K562 (cell line): ENCODE measurements around the gene RAP1GAP2. TPM values are rescaled to one million over a fixed set of nuclear protein-coding genes. Genes with fewer than 3 reads are reported as not detected.

Source experiments
- ATAC-seq: fragments of 200-7000 bp; cut with Tn5 transposase; 3 replicates; pipeline ENCODE4 v1.9.1; 2020; ENCODE audit warnings: moderate library complexity
- BruUV-seq: library from RNA; stranded (reverse); fragments of 400-500 nt; replicated peaks from 2 replicates; lab custom pipeline; 2021; lab: Mats Ljungman, UMichigan
- CTCF ChIA-PET: fragments of 300-600 bp; formaldehyde crosslinking; extraction: SDS; loops from one replicate; lab custom pipeline; 2021; ENCODE audit warnings: low intra/inter-chr PET ratio; lab: Yijun Ruan, JAX
- POLR2A ChIA-PET: fragments of 300-600, 350-650 bp; sonication (Branson Sonifier 250); formaldehyde crosslinking; extraction: SDS; loops from one replicate; lab custom pipeline; 2021; ENCODE audit warnings: antibody characterized with exemption, inconsistent platforms; lab: Yijun Ruan, JAX
- DNase-seq, 4 experiments: peaks; one replicate each; pipeline versions ENCODE4 v3.0.0 to v3.0.0-alpha.2; 2011 to 2018; ENCODE audit warnings: low spot score in 3 of 4, mixed read lengths in 3 of 4; ENCODE audit errors: extremely low read depth in 1 of 4
- FAIRE-seq: peaks from 2 replicates; lab custom pipeline; 2011; peaks lifted over from hg19 to GRCh38; lab: Jason Lieb, UNC
- H2AFZ ChIP-seq: 2 replicates; pipeline ENCODE4 v1.6.0; 2011; ENCODE audit warnings: low read depth, low read length, control low read depth, inconsistent platforms
- H3K27ac ChIP-seq: fragments of 200-600 bp; 3 replicates; pipeline ENCODE4 v1.8.0; 2011; ENCODE audit warnings: low read depth, mild to moderate bottlenecking, control low read depth, inconsistent platforms, low read length, moderate library complexity, mixed read lengths; ENCODE audit errors: extremely low read depth
- H3K27me3 ChIP-seq, 2 experiments: fragments of 300-600 bp in 1 of 2; 2 replicates in 1 of 2; 3 replicates in 1 of 2; pipeline versions ENCODE4 v1.6.0 to v1.8.0; 2011; ENCODE audit warnings: inconsistent platforms in 2 of 2, low read length in 2 of 2, mild to moderate bottlenecking in 1 of 2, mixed read lengths in 1 of 2, moderate library complexity in 1 of 2; ENCODE audit not compliant: control insufficient read depth in 2 of 2, insufficient read depth in 2 of 2
- H3K36me3 ChIP-seq: fragments of 300-600 bp; 3 replicates; pipeline ENCODE4 v1.8.0; 2011; ENCODE audit warnings: mild to moderate bottlenecking, low read length, inconsistent platforms; ENCODE audit not compliant: control insufficient read depth, insufficient read depth
- H3K4me1 ChIP-seq, 2 experiments: fragments of 200-600 bp in 1 of 2; replicated peaks in 1 of 2; 2 replicates in 1 of 2; 3 replicates in 1 of 2; pipeline versions ENCODE4 v1.5.1 to v1.8.0; 2011; ENCODE audit warnings: inconsistent platforms in 2 of 2, low read length in 2 of 2, mild to moderate bottlenecking in 1 of 2, mixed read lengths in 1 of 2, moderate library complexity in 1 of 2; ENCODE audit not compliant: control insufficient read depth in 2 of 2, insufficient read depth in 2 of 2
- H3K4me2 ChIP-seq: 2 replicates; pipeline ENCODE4 v1.6.1; 2011; ENCODE audit warnings: low read length, control low read depth, inconsistent platforms, mixed read lengths; ENCODE audit not compliant: insufficient read depth
- H3K4me3 ChIP-seq: fragments of 200-600 bp; sonication (generic), shearing (Covaris generic); 2 replicates; pipeline ENCODE4 v1.5.1; 2016; ENCODE audit warnings: control low read depth, inconsistent platforms
- H3K79me2 ChIP-seq: fragments of 200-600 bp; 3 replicates; pipeline ENCODE4 v1.8.0; 2011; ENCODE audit warnings: low read length, inconsistent platforms; ENCODE audit not compliant: control insufficient read depth, insufficient read depth
- H3K9ac ChIP-seq, 2 experiments: 2 replicates each; pipeline versions ENCODE4 v1.6.0 to v1.6.1; 2011; ENCODE audit warnings: low read depth in 2 of 2, low read length in 2 of 2, control low read depth in 1 of 2, inconsistent platforms in 1 of 2, mild to moderate bottlenecking in 1 of 2, mixed read lengths in 1 of 2; ENCODE audit not compliant: insufficient read depth in 1 of 2
- H3K9me1 ChIP-seq: one replicate; pipeline ENCODE4 v1.6.0; 2011; ENCODE audit warnings: inconsistent platforms, mild to moderate bottlenecking, low read length, moderate library complexity; ENCODE audit not compliant: control insufficient read depth, insufficient read depth
- H3K9me3 ChIP-seq: replicated peaks from 2 replicates; pipeline ENCODE4 v1.5.1; 2011; ENCODE audit warnings: low read depth, low read length, inconsistent platforms; ENCODE audit not compliant: control insufficient read depth, insufficient read depth
- H4K20me1 ChIP-seq: replicated peaks from 2 replicates; pipeline ENCODE4 v1.6.1; 2011; ENCODE audit warnings: low read length, inconsistent platforms, mixed read lengths; ENCODE audit not compliant: control insufficient read depth, insufficient read depth
- BDP1 ChIP-seq: IDR thresholded peaks from 3 replicates; pipeline ENCODE4 v1.6.1; 2011; ENCODE audit not compliant: insufficient read length, insufficient read depth
- CTBP1 ChIP-seq: fragments of 450-650 bp; IDR thresholded peaks from 2 replicates; pipeline ENCODE4 v1.6.1; 2016; ENCODE audit warnings: borderline replicate concordance
- ELF2 ChIP-seq: fragments of 250-450 bp; sonication (Bioruptor Pico); IDR thresholded peaks from 2 replicates; pipeline ENCODE4 v1.5.0; 2021; ENCODE audit warnings: mild to moderate bottlenecking
- GTF2F1 ChIP-seq: IDR thresholded peaks from 2 replicates; pipeline ENCODE4 v1.6.1; 2011; ENCODE audit warnings: low read depth, low read length, improper control_type of control experiment
- HCFC1 ChIP-seq: IDR thresholded peaks from 2 replicates; pipeline ENCODE4 v1.6.1; 2012; ENCODE audit warnings: low read depth, low read length, improper control_type of control experiment
- ILF3 ChIP-seq: fragments of 450-650 bp; IDR thresholded peaks from 2 replicates; pipeline ENCODE4 v1.6.1; 2018; ENCODE audit warnings: antibody characterized with exemption, mild to moderate bottlenecking, moderate library complexity, borderline replicate concordance
- MCM3 ChIP-seq: fragments of 450-650 bp; IDR thresholded peaks from 2 replicates; pipeline ENCODE4 v1.6.1; 2016
- MEIS2 ChIP-seq: fragments of 450-650 bp; IDR thresholded peaks from 2 replicates; pipeline ENCODE4 v1.6.1; 2014; ENCODE audit warnings: mild to moderate bottlenecking; ENCODE audit not compliant: partially characterized antibody
- NFXL1 ChIP-seq: fragments of 450-650 bp; formaldehyde crosslinking; IDR thresholded peaks from 2 replicates; pipeline ENCODE4 v1.4.0; 2021; ENCODE audit warnings: mild to moderate bottlenecking
- PRPF4 ChIP-seq: fragments of 200-400 bp; formaldehyde crosslinking; IDR thresholded peaks from one replicate; pipeline ENCODE4 v1.6.1; 2017; ENCODE audit warnings: low read length, low read depth, mild to moderate bottlenecking; ENCODE audit not compliant: insufficient read depth, poor library complexity, severe bottlenecking
- RUNX1 ChIP-seq: sonication (generic); IDR thresholded peaks from 2 replicates; pipeline ENCODE4 v1.6.1; 2016; ENCODE audit warnings: antibody characterized with exemption, low read depth
- SAP30 ChIP-seq: fragments of 200-600 bp; sonication (generic); IDR thresholded peaks from 2 replicates; pipeline ENCODE4 v1.6.1; 2012; ENCODE audit warnings: borderline replicate concordance, low read depth, mild to moderate bottlenecking, moderate library complexity, low read length, control low read depth, inconsistent platforms; ENCODE audit not compliant: insufficient read depth, poor library complexity, severe bottlenecking
- SETDB1 ChIP-seq: IDR thresholded peaks from one replicate; pipeline ENCODE4 v1.6.1; 2012; ENCODE audit warnings: low read length, control low read depth, inconsistent platforms
- ZNF583 ChIP-seq: fragments of 250-450 bp; sonication (Bioruptor Pico); IDR thresholded peaks from 2 replicates; pipeline ENCODE4 v1.4.0; 2020
- ZNF696 ChIP-seq: fragments of 250-450 bp; sonication (Bioruptor Pico); conservative IDR thresholded peaks from 2 replicates; pipeline ENCODE4 v1.4.0; 2020; ENCODE audit warnings: mild to moderate bottlenecking, moderate library complexity
- ZSCAN32 ChIP-seq: fragments of 450-650 bp; formaldehyde crosslinking; IDR thresholded peaks from 2 replicates; pipeline ENCODE4 v1.4.0; 2020; ENCODE audit warnings: mild to moderate bottlenecking, moderate library complexity
- WGBS: fragments of 100-300 bp; shearing (Covaris generic); methylation state at CpG from one replicate; pipeline ENCODE4 v1.1.6; 2016; ENCODE audit warnings: low coverage, mixed read lengths; ENCODE audit not compliant: insufficient coverage; ENCODE audit errors: missing lambda C conversion rate; 5-methylcytosine and 5-hydroxymethylcytosine counted together
- in situ Hi-C: fragments of 300-500 bp; cut with MboI; formaldehyde crosslinking; loops from 4 replicates; pipeline ENCODE4 v1.15.0; 2018; ENCODE audit warnings: inconsistent platforms, mixed read lengths
- intact Hi-C: fragments of 100-400 bp; cut with micrococcal nuclease; formaldehyde crosslinking; loops from 2 replicates; pipeline ENCODE4 v1.14.2; 2022
- polyA plus RNA-seq, 8 experiments: library from polyadenylated mRNA; depleted of rRNA in 4 of 8; stranded (reverse) in 5 of 8; unstranded in 3 of 8; fragments of >200 nt; fragmentation: Nextera tagmentation in 2 of 8; fragmentation: Illumina TruSeq in 1 of 8; extraction: Ambion mirVana in 2 of 8; extraction: Trizol in 1 of 8; gene quantifications; 2 replicates each; pipeline versions ENCODE4 v1.2.1 to v1.2.3, GENCODE V29; 2011 to 2014; ENCODE audit warnings: inconsistent platforms in 1 of 8, missing spikeins in 1 of 8
- total RNA-seq, 7 experiments: library from RNA; depleted of rRNA in 6 of 7; stranded (reverse); fragments of >200 nt in 6 of 7; fragmentation: Illumina TruSeq in 2 of 7; extraction: Trizol in 2 of 7; gene quantifications; 2 replicates each; pipeline versions ENCODE4 v1.2.1 to v1.2.3, GENCODE V29; 2011 to 2021; ENCODE audit warnings: low replicate concordance in 1 of 7
- TF ChIP-seq, protein P1 (sequence below): fragments of 250-450 bp; sonication (Bioruptor Pico); IDR thresholded peaks from 2 replicates; pipeline ENCODE4 v1.5.0; 2021
- TF ChIP-seq, protein P2 (sequence below): fragments of 450-650 bp; formaldehyde crosslinking; conservative IDR thresholded peaks from 2 replicates; pipeline ENCODE4 v1.4.0; 2022; ENCODE audit warnings: mild to moderate bottlenecking, missing genetic modification characterization
- TF ChIP-seq, protein P3 (sequence below): conservative IDR thresholded peaks from 2 replicates; pipeline ENCODE4 v1.6.1; 2011; ENCODE audit warnings: low read depth, mild to moderate bottlenecking, low read length; ENCODE audit not compliant: control insufficient read depth

RAP1GAP2 gene
- total and polyA plus RNA-seq, 9 of the 15 experiments (the other 6 are each of a cell fraction or from before 2014, with no cell fraction given): 0.01 to 1.3 (median 0.42) TPM; not detected in 1

DNA sequence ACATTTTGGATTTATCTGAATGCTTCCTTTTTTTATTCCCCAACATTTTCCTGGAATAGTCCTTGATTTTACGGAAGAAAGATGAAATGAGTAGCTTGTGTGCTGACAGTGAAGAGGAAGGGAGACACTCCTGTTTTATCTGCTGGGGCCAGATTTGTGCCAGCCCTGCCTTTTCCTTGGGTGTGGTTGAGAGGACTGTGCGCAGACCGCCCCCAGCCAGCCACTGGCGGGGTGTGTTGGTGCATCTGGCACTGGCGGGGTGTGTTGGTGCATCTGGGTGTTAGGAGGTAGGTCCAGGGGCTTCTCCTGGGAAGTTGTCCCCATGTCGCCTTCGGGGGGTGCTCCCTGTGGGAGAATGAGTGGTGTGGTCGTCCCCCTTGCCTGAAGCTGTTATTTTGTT, 39.5 kb downstream of the RAP1GAP2 start:
- no peak overlapping the region for H2AFZ ChIP-seq
- in situ Hi-C loops (loop anchor here (25.0 kb wide), 1 partner anchor 177 kb away; no protein-coding TSS in a partner anchor), intact Hi-C loops (no loop called here)
- ChIA-PET CTCF (no interaction called here), POLR2A (interaction anchor here (0.6 kb wide), 1 partner anchor 902 kb away, joined by 3 read pairs; no protein-coding TSS in a partner anchor)
- DNase-seq (no peak), ATAC-seq (no peak), FAIRE-seq (no peak)
- no peaks in the 10 kb centered on the region for H3K9me3 ChIP-seq
- no TSS peak for BruUV-seq
- H3K4me1 ChIP-seq: no peaks in the 10 kb centered on the region; a peak in 1 of 5 replicates
- TF ChIP-seq SAP30 (no peak), NFXL1 (CRISPR knock-in tag) (no peak), ELF2 (CRISPR knock-in tag) (no peak), HCFC1 (no peak), ILF3 (no peak), BDP1 (no peak), CTBP1 (no peak), ZSCAN32 (CRISPR knock-in tag) (no peak), PRPF4 (no peak), ZNF696 (CRISPR knock-in tag) (no peak), ZNF583 (no peak), RUNX1 (no peak), GTF2F1 (no peak), SETDB1 (no peak), MEIS2 (no peak), MCM3 (no peak)
- TF ChIP-seq, protein P1, sequence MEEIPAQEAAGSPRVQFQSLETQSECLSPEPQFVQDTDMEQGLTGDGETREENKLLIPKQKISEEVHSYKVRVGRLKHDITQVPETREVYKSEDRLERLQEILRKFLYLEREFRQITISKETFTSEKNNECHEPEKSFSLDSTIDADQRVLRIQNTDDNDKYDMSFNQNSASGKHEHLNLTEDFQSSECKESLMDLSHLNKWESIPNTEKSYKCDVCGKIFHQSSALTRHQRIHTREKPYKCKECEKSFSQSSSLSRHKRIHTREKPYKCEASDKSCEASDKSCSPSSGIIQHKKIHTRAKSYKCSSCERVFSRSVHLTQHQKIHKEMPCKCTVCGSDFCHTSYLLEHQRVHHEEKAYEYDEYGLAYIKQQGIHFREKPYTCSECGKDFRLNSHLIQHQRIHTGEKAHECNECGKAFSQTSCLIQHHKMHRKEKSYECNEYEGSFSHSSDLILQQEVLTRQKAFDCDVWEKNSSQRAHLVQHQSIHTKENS (CRISPR knock-in tag): no peak
- TF ChIP-seq, protein P2, sequence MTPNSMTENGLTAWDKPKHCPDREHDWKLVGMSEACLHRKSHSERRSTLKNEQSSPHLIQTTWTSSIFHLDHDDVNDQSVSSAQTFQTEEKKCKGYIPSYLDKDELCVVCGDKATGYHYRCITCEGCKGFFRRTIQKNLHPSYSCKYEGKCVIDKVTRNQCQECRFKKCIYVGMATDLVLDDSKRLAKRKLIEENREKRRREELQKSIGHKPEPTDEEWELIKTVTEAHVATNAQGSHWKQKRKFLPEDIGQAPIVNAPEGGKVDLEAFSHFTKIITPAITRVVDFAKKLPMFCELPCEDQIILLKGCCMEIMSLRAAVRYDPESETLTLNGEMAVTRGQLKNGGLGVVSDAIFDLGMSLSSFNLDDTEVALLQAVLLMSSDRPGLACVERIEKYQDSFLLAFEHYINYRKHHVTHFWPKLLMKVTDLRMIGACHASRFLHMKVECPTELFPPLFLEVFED (CRISPR knock-in tag): no peak
- TF ChIP-seq, protein P3, sequence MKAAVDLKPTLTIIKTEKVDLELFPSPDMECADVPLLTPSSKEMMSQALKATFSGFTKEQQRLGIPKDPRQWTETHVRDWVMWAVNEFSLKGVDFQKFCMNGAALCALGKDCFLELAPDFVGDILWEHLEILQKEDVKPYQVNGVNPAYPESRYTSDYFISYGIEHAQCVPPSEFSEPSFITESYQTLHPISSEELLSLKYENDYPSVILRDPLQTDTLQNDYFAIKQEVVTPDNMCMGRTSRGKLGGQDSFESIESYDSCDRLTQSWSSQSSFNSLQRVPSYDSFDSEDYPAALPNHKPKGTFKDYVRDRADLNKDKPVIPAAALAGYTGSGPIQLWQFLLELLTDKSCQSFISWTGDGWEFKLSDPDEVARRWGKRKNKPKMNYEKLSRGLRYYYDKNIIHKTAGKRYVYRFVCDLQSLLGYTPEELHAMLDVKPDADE: no peak
- H3K79me2 ChIP-seq: no peaks in the 10 kb centered on the region
- no peak overlapping the region for H3K4me3 ChIP-seq
- H3K36me3 ChIP-seq: no peaks in the 10 kb centered on the region
- 3% methylated on average over 6 of the region's 8 CpGs for WGBS
- no peaks in the 10 kb centered on the region for H4K20me1 ChIP-seq
- no peak overlapping the region for H3K9ac ChIP-seq
- no peak overlapping the region for H3K4me2 ChIP-seq
- H3K9me1 ChIP-seq: no peaks in the 10 kb centered on the region
- no peak overlapping the region for H3K27ac ChIP-seq
- H3K27me3 ChIP-seq: peaks cover 5 to 20% of the 10 kb centered on the region in 2 experiments; a peak in 3 of 5 replicates
